Thoracic aorta (tissue), 2 donors: ENCODE measurements around the gene THEMIS. TPM values are rescaled to one million over a fixed set of nuclear protein-coding genes. Genes with fewer than 3 reads are reported as not detected.

Experiments
- ATAC-seq: fragments of 150-250 bp; one replicate; pipeline ENCODE4 v1.8.0; 2017; ENCODE audit warnings: low read depth; ENCODE audit not compliant: insufficient number of reproducible peaks, low FRiP score
- DNase-seq: peaks from one replicate; pipeline ENCODE4 v3.0.0-alpha.2; 2020; ENCODE audit warnings: low spot score
- H3K27ac ChIP-seq, 2 donors: fragments of 200-600 bp; sonication (generic); 1 replicate in 1 of 2; 2 replicates in 1 of 2; pipeline ENCODE4 v1.5.1; 2016; ENCODE audit warnings: mild to moderate bottlenecking in 2 of 2, moderate library complexity in 2 of 2
- H3K27me3 ChIP-seq: fragments of 200-600 bp; sonication (generic); replicated peaks from 2 replicates; pipeline ENCODE4 v1.6.0; 2016; ENCODE audit warnings: mild to moderate bottlenecking; ENCODE audit not compliant: insufficient read depth
- H3K36me3 ChIP-seq: fragments of 200-600 bp; sonication (generic); one replicate; pipeline ENCODE4 v1.5.1; 2016
- H3K4me1 ChIP-seq, 2 donors: fragments of 200-600 bp; sonication (generic); 1 replicate in 1 of 2; 2 replicates in 1 of 2; pipeline versions ENCODE4 v1.5.1 to v1.6.0; 2016; ENCODE audit warnings: low read depth in 2 of 2, mild to moderate bottlenecking in 1 of 2; ENCODE audit not compliant: control insufficient read depth in 1 of 2
- H3K4me3 ChIP-seq: fragments of 200-600 bp; sonication (generic); 2 replicates; pipeline ENCODE4 v1.5.1; 2016; ENCODE audit warnings: mild to moderate bottlenecking
- H3K9me3 ChIP-seq: fragments of 200-600 bp; sonication (generic); 2 replicates; pipeline ENCODE4 v1.5.1; 2016
- CTCF ChIP-seq: fragments of 200-600 bp; sonication (generic); IDR thresholded peaks from one replicate; pipeline ENCODE4 v1.5.1; 2019; ENCODE audit warnings: antibody characterized with exemption
- total RNA-seq, 2 donors: library from RNA; depleted of rRNA; stranded (reverse); fragments of >200 nt; gene quantifications; one replicate each; pipeline versions ENCODE4 v1.1.0 to v1.2.3, GENCODE V29; 2016

Gene THEMIS
- total RNA-seq, 2 donors from 2014 or later = 1.6 to 1.9 TPM

- DNase-seq (no peak), ATAC-seq (no peak)
- Histone ChIP-seq H3K9me3 (no peaks in the 10 kb centered on the region), H3K36me3 (no peaks in the 10 kb centered on the region), H3K27ac (no peak overlapping the region), H3K4me3 (no peak overlapping the region), H3K27me3 (no peaks in the 10 kb centered on the region), H3K4me1 (no peaks in the 10 kb centered on the region)
- TF ChIP-seq CTCF = no peak
These were observed 184.4 kb downstream of the THEMIS start for GRCh38 chr6:127716465-127716864.

DNA sequence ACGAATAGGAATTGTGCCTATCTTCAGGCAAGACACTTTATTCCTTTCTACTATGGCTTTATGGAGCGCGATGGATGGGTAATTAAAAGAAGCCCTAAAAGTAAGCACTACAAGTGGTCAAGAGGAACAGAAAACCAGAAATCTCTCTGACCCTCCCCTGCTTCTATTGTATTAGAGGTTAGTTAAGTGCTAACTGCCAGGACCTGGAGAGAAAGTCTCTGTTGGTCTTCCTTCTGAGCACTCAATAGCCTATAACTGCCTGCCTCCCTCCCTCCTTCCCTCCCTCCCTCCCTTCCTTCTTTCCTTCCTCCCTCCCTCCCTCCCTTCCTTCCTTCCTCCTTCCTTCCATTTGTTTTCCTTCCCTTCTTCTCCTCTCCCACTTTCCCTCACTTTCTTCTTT, 190.2 kb downstream of the THEMIS start:
- H3K4me1 ChIP-seq = no peaks in the 10 kb centered on the region
- DNase-seq = no peak
- no peaks in the 10 kb centered on the region for H3K9me3 ChIP-seq
- no peak for ATAC-seq
- no peak overlapping the region for H3K4me3 ChIP-seq
- no peaks in the 10 kb centered on the region for H3K36me3 ChIP-seq
- H3K27ac ChIP-seq = no peak overlapping the region
- H3K27me3 ChIP-seq = no peaks in the 10 kb centered on the region
- TF ChIP-seq CTCF = no peak

DNA sequence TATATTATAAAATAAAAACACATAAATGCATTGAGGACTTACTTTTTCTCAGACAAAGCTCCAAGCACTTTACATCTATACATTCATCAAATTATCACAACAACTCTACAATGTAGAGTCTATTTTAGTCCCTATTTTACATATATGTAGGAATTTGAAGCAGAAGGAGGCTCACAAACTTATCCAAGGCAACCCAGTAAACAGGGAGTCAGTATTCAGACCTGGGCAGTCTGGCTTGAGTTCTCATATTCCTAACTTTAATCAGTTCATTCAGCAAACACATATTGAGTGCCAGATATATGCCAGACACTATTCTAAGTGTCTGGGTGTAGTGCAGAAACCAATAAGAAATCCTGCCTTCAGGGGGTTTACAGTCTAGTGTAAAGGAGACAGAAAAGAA, 194.6 kb downstream of the THEMIS start:
- H3K4me1 ChIP-seq = no peaks in the 10 kb centered on the region
- no peak overlapping the region for H3K4me3 ChIP-seq
- no peaks in the 10 kb centered on the region for H3K27me3 ChIP-seq
- H3K9me3 ChIP-seq = no peaks in the 10 kb centered on the region
- H3K36me3 ChIP-seq = no peaks in the 10 kb centered on the region
- TF ChIP-seq CTCF = no peak
- DNase-seq (no peak), ATAC-seq (no peak)
- no peak overlapping the region for H3K27ac ChIP-seq

GRCh38 chr6:127695108-127695507, 205.8 kb downstream of the THEMIS start:
- H3K4me1 ChIP-seq = no peaks in the 10 kb centered on the region
- H3K4me3 ChIP-seq = no peak overlapping the region
- H3K36me3 ChIP-seq = no peaks in the 10 kb centered on the region
- no peak for DNase-seq
- TF ChIP-seq CTCF = no peak
- no peaks in the 10 kb centered on the region for H3K9me3 ChIP-seq
- H3K27ac ChIP-seq = no peak overlapping the region
- ATAC-seq = no peak
- no peaks in the 10 kb centered on the region for H3K27me3 ChIP-seq

DNA sequence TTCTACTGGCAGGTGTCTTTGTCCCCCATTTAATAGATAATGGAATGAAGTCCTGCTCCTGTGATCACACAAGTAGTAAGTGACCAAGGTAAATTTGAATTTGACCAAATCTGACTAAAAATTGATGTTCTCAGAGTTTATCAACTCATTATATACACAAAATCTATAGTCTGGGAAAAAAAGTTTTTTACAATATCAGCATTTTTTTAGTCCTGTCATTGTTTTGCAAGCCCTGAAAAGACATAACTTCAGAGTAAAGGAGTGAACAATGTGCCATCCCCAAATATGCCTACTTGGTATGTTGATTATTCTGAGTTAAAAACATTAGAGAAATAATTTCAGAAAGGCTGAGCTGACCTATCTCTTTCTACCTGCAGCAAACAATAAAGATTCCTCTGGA, 209.7 kb downstream of the THEMIS start:
- H3K27me3 ChIP-seq = no peaks in the 10 kb centered on the region
- H3K36me3 ChIP-seq = no peaks in the 10 kb centered on the region
- H3K4me1 ChIP-seq = no peaks in the 10 kb centered on the region
- no peak for ATAC-seq
- no peak for DNase-seq
- no peak overlapping the region for H3K27ac ChIP-seq
- H3K4me3 ChIP-seq = no peak overlapping the region
- no peak for TF ChIP-seq CTCF
- H3K9me3 ChIP-seq = no peaks in the 10 kb centered on the region
